Measurements from ENCODE around the gene ADAM12. TPM values are rescaled to one million over a fixed set of nuclear protein-coding genes. Genes with fewer than 3 reads are reported as not detected.

ADAM12 gene
- total RNA-seq, 2 experiments from 2014 or later: 0.36 to 0.97 TPM

DNA sequence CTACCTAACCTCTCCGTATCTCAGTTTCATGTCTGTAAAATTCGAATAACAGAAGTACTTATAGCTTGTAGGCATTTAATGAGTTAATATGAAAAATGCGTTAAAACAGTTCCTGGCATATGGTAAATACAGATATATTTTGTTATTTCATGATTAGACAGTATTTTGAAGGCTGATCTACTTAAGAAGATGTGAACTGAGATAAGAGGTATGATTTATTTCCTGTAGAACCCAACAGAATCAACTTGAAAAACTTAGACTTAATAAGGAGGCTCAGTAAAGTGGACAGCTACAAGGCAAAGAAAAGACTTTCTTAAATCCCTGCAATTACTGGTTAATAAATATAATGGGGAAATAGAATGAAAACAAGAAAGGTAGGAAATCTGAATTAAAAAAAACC, 388.6 kb downstream of the ADAM12 start:
- H3K27ac Mint-ChIP-seq: no peak overlapping the region
- no peaks in the 10 kb centered on the region for H3K4me1 Mint-ChIP-seq (ENCODE audit: low read depth)
- H3K4me3 Mint-ChIP-seq: no peak overlapping the region
- CTCF ChIA-PET: no interaction called here
- intact Hi-C loops (cut with micrococcal nuclease): no loop called here
- H3K9me3 Mint-ChIP-seq: no peaks in the 10 kb centered on the region
- POLR2A ChIA-PET: no interaction called here
- peaks cover 4% of the 10 kb centered on the region for H3K27me3 Mint-ChIP-seq
- no peak for DNase-seq
- no peaks in the 10 kb centered on the region for H3K36me3 Mint-ChIP-seq

DNA sequence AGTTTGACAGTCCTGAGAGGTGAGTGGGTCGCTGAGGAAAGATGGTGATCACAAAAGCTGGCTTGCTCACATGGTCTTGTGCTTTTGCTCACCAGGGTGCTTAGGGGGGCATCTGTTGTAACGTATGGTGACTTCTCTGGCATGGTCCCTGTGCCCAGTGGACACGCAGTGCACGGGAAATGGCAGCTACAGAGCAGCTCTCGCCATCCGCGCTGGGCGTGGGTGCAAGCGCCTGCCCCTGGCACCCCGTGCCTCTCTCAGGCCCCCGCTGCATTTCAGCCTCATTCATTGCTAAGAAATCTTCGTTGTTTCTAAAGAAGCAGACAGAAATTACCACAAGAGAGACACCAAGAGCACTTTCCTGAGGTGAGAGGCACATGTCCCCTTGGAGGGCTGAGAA, 390.7 kb downstream of the ADAM12 start:
- Mint-ChIP-seq H3K9me3 (no peaks in the 10 kb centered on the region), H3K27me3 (peaks cover 4% of the 10 kb centered on the region), H3K36me3 (no peaks in the 10 kb centered on the region), H3K4me1 (ENCODE audit: low read depth) (no peaks in the 10 kb centered on the region), H3K4me3 (no peak overlapping the region), H3K27ac (no peak overlapping the region)
- ChIA-PET POLR2A (no interaction called here), CTCF (interaction anchor here (1.0 kb wide), 1 partner anchor 17 kb away, joined by 3 read pairs; no protein-coding TSS in a partner anchor)
- intact Hi-C loops (cut with micrococcal nuclease): no loop called here
- DNase-seq: no peak

DNA sequence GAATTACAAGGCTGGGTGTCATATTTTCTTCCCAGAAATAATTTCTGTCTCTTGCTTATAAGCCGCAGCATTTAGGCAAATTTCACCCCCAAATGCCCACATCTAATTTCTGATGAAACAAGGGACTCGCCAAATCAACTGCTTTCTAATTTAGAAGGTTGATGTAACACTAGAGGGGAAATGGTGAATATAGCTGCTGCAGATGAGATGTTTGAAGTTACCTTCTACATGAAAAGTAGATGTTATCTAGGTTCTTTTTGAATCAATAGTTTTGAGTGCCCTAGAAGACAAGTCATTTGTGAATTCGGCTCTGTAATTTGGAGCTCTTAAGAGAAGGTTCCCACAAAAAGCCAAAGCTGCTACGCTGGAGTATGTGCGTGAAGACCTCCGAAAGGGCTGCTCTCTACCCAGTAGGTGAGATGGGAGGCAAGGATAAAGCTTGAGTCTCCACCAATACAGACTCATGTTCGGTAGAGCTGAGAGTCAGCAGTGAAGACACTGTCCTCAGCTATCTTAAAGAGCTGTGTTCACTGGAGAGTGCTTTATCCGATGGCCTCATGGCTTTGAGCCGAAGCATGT, 392.5 kb downstream of the ADAM12 start:
- Mint-ChIP-seq H3K27me3 (peaks cover 4% of the 10 kb centered on the region), H3K27ac (no peak overlapping the region), H3K36me3 (no peaks in the 10 kb centered on the region), H3K4me1 (ENCODE audit: low read depth) (no peaks in the 10 kb centered on the region), H3K9me3 (no peaks in the 10 kb centered on the region), H3K4me3 (no peak overlapping the region)
- DNase-seq: no peak
- intact Hi-C loops (cut with micrococcal nuclease): no loop called here
- ChIA-PET CTCF (no interaction called here), POLR2A (no interaction called here)

DNA sequence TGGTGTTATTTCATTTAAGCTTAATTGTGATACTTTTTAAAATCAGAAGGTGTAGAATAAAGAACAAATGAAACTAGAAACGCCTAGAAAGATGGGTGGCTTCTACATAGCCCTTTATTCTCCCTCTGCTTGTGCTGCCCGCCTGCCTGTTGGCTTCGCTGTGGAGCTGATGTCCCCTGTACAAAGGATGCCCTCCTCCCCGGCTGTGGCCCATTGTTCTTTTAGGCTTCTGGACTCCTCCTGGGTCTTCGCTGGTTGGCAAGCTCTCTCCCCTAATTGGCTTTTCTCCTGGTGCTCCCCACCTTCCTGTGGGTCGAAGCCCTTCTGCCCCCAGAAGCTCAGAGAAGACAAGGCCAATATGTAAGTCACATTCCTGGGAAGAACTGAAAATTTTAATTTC, 393.7 kb downstream of the ADAM12 start:
- H3K4me1 Mint-ChIP-seq (ENCODE audit: low read depth): no peaks in the 10 kb centered on the region
- H3K9me3 Mint-ChIP-seq: peaks cover 4% of the 10 kb centered on the region
- DNase-seq: no peak
- ChIA-PET CTCF (interaction anchor here (1.1 kb wide), 1 partner anchor 32 kb away, joined by 3 read pairs; no protein-coding TSS in a partner anchor), POLR2A (no interaction called here)
- peaks cover 1% of the 10 kb centered on the region for H3K27me3 Mint-ChIP-seq
- intact Hi-C loops (cut with micrococcal nuclease): no loop called here
- no peak overlapping the region for H3K4me3 Mint-ChIP-seq
- no peak overlapping the region for H3K27ac Mint-ChIP-seq
- no peaks in the 10 kb centered on the region for H3K36me3 Mint-ChIP-seq

DNA sequence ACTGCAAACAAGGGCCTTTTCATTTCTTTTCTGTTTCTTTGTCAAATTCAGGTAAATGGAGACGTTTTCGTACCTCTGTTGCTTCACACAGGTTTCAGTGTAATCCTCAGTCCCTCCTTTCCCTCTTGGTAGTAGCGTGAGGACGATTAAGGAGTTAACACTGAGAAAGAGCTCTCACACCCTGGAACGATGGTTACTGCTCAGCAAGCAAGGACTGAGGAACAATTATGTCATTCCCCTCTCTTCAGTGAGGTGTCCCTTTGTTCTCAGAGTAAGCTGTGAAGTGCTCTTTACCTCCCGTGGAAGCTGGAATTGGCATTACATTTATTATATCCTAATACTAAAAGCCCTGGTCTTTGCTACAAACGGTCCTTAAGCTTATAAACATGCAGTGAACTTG, 396.0 kb downstream of the ADAM12 start:
- no peaks in the 10 kb centered on the region for H3K36me3 Mint-ChIP-seq
- intact Hi-C loops (cut with micrococcal nuclease): no loop called here
- CTCF ChIA-PET: no interaction called here

DNA sequence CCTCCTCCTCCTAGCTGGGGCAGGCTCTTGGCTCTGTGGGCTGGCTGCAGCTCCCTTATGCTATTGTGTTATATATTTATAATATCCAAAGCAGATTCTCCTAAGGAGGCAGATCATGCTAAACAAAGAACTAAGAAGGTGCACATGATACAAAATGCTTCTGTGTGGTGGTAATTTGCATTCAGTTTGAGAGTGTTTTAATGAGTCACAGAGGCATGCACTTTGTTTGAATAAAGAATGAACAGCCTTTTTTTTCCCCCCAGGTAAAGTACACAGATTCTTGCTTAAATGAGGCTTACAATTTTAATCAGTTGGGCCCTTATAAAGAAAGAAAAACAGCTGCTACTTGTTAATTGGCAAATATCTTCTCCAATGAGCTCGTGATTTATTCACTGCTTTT, 396.9 kb downstream of the ADAM12 start:
- Mint-ChIP-seq H3K4me3 (no peak overlapping the region), H3K36me3 (no peaks in the 10 kb centered on the region), H3K27me3 (no peaks in the 10 kb centered on the region), H3K4me1 (ENCODE audit: low read depth) (no peaks in the 10 kb centered on the region), H3K9me3 (peaks cover 4% of the 10 kb centered on the region), H3K27ac (no peak overlapping the region)
- CTCF ChIA-PET: no interaction called here
- POLR2A ChIA-PET: no interaction called here
- no peak for DNase-seq
- intact Hi-C loops (cut with micrococcal nuclease): no loop called here

More for the DNA sequence above, 396.0 kb downstream of the ADAM12 start:
- DNase-seq: no peak
- Mint-ChIP-seq H3K27me3 (peaks cover 1% of the 10 kb centered on the region), H3K4me3 (no peak overlapping the region), H3K27ac (no peak overlapping the region), H3K4me1 (ENCODE audit: low read depth) (no peaks in the 10 kb centered on the region), H3K9me3 (peaks cover 4% of the 10 kb centered on the region)
- POLR2A ChIA-PET: no interaction called here

DNA sequence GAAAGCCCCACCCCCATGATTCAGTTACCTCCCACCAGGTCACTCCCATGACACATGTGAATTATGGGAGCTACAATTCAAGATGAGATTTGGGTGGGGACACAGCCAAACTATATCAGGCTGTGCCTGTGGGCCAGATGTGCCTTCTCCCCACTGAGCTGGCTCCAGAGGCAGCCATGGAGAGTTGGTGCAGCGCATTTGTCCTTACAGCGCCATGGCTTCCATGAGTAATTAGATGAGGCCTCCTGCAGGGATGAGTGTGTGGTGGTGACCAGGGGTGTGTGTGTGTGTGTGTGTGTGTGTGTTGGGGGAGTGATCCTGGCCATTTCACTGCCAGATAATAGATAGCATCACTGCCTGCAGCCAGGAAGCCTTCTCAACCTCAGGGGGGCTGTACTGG, 397.3 kb downstream of the ADAM12 start:
- Mint-ChIP-seq H3K4me1 (ENCODE audit: low read depth) (no peaks in the 10 kb centered on the region), H3K9me3 (peaks cover 4% of the 10 kb centered on the region), H3K27ac (no peak overlapping the region), H3K36me3 (no peaks in the 10 kb centered on the region), H3K4me3 (no peak overlapping the region), H3K27me3 (no peaks in the 10 kb centered on the region)
- DNase-seq: no peak
- intact Hi-C loops (cut with micrococcal nuclease): no loop called here
- ChIA-PET CTCF (no interaction called here), POLR2A (no interaction called here)

DNA sequence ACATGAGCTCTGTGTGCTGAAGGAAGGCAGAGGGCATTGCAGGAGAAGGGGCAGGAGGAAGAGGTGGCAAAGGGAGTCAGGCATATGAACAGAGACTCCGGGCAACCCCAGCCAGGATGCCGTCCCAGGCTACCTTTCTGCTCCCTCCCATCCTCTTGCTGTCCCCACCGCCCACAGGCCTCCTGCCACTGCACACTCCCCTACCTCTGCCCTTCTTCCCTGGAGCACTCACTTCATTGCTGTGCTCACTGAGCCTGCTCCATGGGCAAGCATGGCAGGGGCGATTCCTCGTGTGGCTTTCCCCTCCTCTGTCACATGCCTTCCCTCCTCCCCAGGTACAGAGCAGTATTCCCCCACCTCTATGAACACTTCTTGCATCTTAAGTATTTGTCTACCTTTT, 398.5 kb downstream of the ADAM12 start:
- H3K27me3 Mint-ChIP-seq: no peaks in the 10 kb centered on the region
- H3K9me3 Mint-ChIP-seq: peaks cover 4% of the 10 kb centered on the region
- no peaks in the 10 kb centered on the region for H3K36me3 Mint-ChIP-seq
- ChIA-PET CTCF (no interaction called here), POLR2A (no interaction called here)
- H3K27ac Mint-ChIP-seq: no peak overlapping the region
- H3K4me3 Mint-ChIP-seq: no peak overlapping the region
- intact Hi-C loops (cut with micrococcal nuclease): no loop called here
- no peak for DNase-seq
- H3K4me1 Mint-ChIP-seq (ENCODE audit: low read depth): no peaks in the 10 kb centered on the region

DNA sequence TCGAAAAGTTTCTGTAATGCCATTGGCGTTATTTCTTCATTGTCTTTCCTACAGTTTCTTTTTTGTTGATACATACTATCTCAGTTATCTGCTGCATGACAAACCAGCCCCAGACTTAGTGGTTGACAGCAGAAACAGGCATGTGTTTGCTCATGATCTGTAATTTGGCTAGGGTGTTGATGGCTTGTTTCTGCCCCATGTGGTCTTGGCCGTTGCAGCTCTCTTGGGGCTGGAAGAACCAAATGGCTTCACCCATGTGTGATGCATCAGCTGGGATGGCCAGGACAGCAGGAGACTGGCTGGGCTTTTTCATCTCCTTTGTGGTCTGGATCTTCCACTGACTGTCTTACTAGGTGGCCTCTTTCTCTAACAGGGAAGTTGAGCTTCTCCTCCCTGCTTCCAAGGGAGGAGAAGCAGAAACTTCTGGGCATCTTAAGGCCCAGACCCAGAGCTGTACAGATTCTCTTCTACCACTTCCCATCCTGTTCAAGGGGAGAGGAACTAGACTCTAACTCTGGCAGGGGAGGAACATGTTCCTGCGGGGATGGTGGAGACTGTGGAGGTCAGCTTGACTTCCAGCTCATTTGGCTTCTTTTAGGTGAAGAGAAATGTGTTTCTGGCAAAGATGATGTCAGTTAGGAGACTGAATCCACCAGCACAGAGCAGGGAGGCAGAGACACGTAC, 402.6 kb downstream of the ADAM12 start:
- POLR2A ChIA-PET: no interaction called here
- H3K27me3 Mint-ChIP-seq: peaks cover 2% of the 10 kb centered on the region
- DNase-seq: no peak
- H3K27ac Mint-ChIP-seq: no peak overlapping the region
- CTCF ChIA-PET: no interaction called here
- peaks cover 3% of the 10 kb centered on the region for H3K9me3 Mint-ChIP-seq
- H3K4me1 Mint-ChIP-seq (ENCODE audit: low read depth): no peaks in the 10 kb centered on the region
- no peaks in the 10 kb centered on the region for H3K36me3 Mint-ChIP-seq
- intact Hi-C loops (cut with micrococcal nuclease): no loop called here
- no peak overlapping the region for H3K4me3 Mint-ChIP-seq

DNA sequence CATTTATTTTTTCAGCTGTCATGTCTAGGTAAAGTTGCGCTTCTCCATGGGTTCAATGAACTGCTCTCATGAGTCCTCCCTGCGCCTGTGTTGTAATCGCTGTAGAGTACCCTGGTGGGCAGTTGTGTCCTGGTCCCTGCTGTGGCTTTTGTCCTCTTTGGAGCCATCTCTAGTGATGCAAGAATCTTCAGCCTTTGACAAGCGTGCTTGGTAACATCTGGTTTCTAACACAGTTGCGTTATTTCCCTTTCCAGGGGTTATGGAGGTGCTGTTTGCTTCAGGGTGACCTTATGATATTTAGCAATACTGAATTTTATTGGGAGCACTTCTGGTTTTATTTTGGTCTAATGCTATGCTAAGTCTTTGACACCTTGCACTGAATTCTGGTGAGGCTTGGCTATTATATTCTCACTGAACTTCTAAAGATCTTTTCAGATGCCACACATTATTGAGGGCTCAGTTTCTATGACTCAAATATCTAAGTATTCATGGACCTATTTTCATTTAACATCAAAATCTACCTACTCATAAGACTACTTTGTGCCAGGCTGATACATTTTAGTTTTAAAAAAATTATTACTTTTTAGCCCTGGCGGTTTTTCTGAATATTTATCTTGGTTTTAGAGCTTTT, 403.3 kb downstream of the ADAM12 start:
- Mint-ChIP-seq H3K4me1 (ENCODE audit: low read depth) (no peaks in the 10 kb centered on the region), H3K4me3 (no peak overlapping the region), H3K27me3 (peaks cover 2% of the 10 kb centered on the region), H3K36me3 (no peaks in the 10 kb centered on the region), H3K27ac (no peak overlapping the region), H3K9me3 (no peaks in the 10 kb centered on the region)
- intact Hi-C loops (cut with micrococcal nuclease): loop anchor here (5.0 kb wide), 2 partner anchors 762 to 1867 kb away; no protein-coding TSS in a partner anchor
- CTCF ChIA-PET: no interaction called here
- POLR2A ChIA-PET: no interaction called here
- DNase-seq: no peak

DNA sequence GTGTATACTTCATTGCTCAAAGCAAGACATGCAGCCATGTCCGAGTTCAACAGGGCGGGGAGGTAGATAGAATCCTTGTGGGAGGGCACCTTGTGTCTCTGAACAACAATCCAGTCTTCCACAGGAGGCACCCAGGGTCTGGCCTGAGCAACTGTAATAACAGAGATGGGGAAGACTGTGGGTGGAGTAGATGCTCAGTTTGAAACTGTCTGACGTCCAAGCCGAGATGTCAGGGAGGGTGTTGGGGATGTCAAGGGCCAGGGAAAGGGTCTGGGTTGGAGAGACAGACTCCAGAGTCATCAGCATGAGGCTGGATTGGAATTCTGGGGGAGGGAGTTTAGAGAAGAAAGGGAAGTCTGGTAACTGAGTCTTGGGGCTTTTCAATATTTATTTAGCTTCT, 403.9 kb downstream of the ADAM12 start:
- no peaks in the 10 kb centered on the region for H3K4me1 Mint-ChIP-seq (ENCODE audit: low read depth)
- H3K4me3 Mint-ChIP-seq: no peak overlapping the region
- DNase-seq: no peak
- POLR2A ChIA-PET: no interaction called here
- H3K9me3 Mint-ChIP-seq: no peaks in the 10 kb centered on the region
- H3K27ac Mint-ChIP-seq: no peak overlapping the region
- no peaks in the 10 kb centered on the region for H3K36me3 Mint-ChIP-seq
- CTCF ChIA-PET: no interaction called here
- H3K27me3 Mint-ChIP-seq: peaks cover 2% of the 10 kb centered on the region
- intact Hi-C loops (cut with micrococcal nuclease): loop anchor here (5.0 kb wide), 2 partner anchors 763 to 1868 kb away; no protein-coding TSS in a partner anchor

DNA sequence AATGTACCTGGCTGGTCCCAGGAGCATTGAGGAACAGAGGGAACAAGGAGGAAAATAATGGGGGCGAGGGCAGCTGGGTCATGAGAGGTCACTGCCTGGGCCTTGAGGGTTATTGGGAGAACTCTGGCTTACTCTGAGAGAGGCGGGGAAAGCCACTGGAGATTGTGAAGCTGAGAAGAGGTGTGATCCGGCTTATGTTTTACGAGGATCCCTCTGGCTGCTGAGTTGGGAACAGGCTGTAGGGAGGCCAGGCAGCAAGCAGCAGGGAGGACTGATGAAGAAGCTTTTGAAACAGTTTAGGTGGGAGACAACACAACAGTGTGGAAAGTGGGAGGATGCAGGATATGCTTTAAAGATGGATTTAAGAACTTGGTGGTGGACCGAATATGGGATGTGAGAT, 404.6 kb downstream of the ADAM12 start:
- H3K27me3 Mint-ChIP-seq: peaks cover 4% of the 10 kb centered on the region
- no peak for DNase-seq
- POLR2A ChIA-PET: no interaction called here
- no peaks in the 10 kb centered on the region for H3K4me1 Mint-ChIP-seq (ENCODE audit: low read depth)
- no peak overlapping the region for H3K4me3 Mint-ChIP-seq
- H3K36me3 Mint-ChIP-seq: no peaks in the 10 kb centered on the region
- CTCF ChIA-PET: interaction anchor here (2.9 kb wide), 1 partner anchor 520 kb away, joined by 10 read pairs; no protein-coding TSS in a partner anchor
- no peak overlapping the region for H3K27ac Mint-ChIP-seq
- intact Hi-C loops (cut with micrococcal nuclease): loop anchor here (2.0 to 5.0 kb wide), 3 partner anchors 403 to 1869 kb away; no protein-coding TSS in a partner anchor
- no peaks in the 10 kb centered on the region for H3K9me3 Mint-ChIP-seq

DNA sequence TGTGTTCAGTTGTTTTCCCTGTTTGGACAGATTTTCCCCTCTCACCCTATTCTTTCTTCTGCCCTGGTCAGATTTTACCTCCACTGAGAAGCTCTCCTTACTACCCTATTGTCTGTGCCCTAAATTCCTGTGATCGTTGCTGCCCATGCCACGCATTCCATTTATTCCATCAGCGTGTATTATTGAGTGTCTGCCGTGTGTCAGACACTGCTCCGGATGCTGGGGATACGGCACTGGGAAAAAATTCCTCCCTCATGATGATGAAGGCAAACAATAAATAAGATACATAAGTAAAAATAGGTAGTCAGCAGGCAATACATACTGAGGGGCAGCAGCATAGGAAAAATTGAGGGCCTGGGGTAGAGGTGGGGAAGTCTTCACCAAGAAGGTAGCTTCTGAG, 405.1 kb downstream of the ADAM12 start:
- no peak overlapping the region for H3K27ac Mint-ChIP-seq

More for the DNA sequence above, 405.1 kb downstream of the ADAM12 start:
- ChIA-PET POLR2A (no interaction called here), CTCF (interaction anchor here (2.9 kb wide), 1 partner anchor 521 kb away, joined by 10 read pairs; no protein-coding TSS in a partner anchor)
- peaks cover 4% of the 10 kb centered on the region for H3K27me3 Mint-ChIP-seq
- DNase-seq: no peak
- H3K4me1 Mint-ChIP-seq (ENCODE audit: low read depth): no peaks in the 10 kb centered on the region
- H3K9me3 Mint-ChIP-seq: no peaks in the 10 kb centered on the region
- H3K36me3 Mint-ChIP-seq: no peaks in the 10 kb centered on the region
- intact Hi-C loops (cut with micrococcal nuclease): loop anchor here (2.0 to 5.0 kb wide), 3 partner anchors 404 to 1869 kb away; no protein-coding TSS in a partner anchor
- H3K4me3 Mint-ChIP-seq: no peak overlapping the region
